Astrocyte of the spinal cord (primary cell): ENCODE measurements around the gene IQGAP1.
A peak's percentile ranks its signal among the peaks of the same experiment; 100 is the strongest.

Experiments
- DNase-seq: peaks from one replicate; pipeline ENCODE4 v3.0.0; 2011; ENCODE audit warnings: low read depth, low spot score
- H3K4me3 ChIP-seq: 2 replicates; pipeline ENCODE4 v1.5.1; 2011; ENCODE audit warnings: low read depth, mild to moderate bottlenecking, low read length, moderate library complexity
- in situ Hi-C: cut with HindIII; loops from 2 replicates; pipeline ENCODE4 v1.10.0; 2017; ENCODE audit warnings: low sequenced_read_pairs
- TF ChIP-seq, protein P1 (sequence below): IDR thresholded peaks from 2 replicates; pipeline ENCODE4 v1.5.1; 2012; ENCODE audit warnings: low read depth, mild to moderate bottlenecking, low read length, inconsistent platforms

IQGAP1 gene

DNA sequence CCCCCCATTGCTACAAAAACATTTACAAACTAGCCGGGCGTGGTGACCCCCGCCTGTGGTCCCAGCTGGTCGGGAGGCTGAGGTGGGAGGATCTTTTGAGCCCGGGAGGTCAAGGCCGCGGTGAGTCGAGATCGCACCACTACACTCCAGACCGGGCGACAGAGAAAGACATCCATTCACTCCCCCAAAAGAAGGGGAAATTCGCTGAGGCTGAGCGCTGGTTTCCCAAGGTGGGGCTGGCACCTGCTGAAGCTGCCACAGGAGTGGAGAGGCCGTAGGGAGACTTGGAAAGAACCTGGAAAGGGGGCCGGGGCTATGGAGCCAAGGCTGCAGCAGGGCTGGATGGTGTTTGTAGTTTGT is 140.9 kb downstream of the IQGAP1 start:
- TF ChIP-seq, protein P1, sequence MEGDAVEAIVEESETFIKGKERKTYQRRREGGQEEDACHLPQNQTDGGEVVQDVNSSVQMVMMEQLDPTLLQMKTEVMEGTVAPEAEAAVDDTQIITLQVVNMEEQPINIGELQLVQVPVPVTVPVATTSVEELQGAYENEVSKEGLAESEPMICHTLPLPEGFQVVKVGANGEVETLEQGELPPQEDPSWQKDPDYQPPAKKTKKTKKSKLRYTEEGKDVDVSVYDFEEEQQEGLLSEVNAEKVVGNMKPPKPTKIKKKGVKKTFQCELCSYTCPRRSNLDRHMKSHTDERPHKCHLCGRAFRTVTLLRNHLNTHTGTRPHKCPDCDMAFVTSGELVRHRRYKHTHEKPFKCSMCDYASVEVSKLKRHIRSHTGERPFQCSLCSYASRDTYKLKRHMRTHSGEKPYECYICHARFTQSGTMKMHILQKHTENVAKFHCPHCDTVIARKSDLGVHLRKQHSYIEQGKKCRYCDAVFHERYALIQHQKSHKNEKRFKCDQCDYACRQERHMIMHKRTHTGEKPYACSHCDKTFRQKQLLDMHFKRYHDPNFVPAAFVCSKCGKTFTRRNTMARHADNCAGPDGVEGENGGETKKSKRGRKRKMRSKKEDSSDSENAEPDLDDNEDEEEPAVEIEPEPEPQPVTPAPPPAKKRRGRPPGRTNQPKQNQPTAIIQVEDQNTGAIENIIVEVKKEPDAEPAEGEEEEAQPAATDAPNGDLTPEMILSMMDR = no peak
- DNase-seq = no peak
- peak overlapping the region; percentile 39 for H3K4me3 ChIP-seq
- in situ Hi-C loops = no loop called here

DNA sequence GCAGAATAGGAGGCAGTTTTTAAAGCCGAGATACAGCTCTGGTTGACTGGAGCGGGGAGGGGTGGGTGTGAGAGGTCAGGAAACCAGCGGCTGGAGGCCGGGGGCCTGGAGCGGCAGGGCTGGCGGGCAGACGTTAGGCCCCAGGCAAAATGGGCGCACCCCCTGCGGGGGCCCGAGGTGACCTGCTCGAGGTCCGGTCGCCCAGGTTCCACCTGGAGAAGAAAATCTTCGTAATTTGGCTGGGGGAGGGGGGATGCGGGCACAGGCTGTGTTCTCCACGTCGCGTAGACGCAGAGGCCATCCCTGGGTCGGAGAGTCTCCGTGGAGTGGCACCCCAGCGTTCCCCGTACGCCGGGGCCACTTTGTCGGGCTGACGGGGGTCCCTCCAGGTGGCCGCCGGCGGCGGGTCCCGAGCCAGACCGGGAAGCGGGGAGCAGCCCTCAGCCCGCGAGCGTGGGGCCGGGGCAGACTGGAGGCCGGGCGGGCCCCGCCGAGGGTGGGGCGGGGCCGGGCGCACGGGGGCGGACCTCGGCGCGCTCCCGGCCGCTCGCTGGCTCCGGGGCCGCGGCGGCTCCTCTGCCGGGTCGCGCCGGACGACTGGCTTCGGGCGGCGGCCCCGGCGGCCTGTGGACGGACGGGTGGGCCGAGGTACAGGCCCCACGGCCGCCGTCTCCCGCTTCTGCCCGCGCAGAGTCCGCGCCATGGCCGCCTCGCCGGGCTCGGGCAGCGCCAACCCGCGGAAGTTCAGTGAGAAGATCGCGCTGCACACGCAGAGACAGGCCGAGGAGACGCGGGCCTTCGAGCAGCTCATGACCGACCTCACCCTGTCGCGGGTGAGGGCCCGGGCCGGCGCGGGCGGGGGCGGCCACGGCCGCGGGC is 141.6 kb downstream of the IQGAP1 start, which contains the start of gene CRTC3:
Gene CRTC3 (plus strand): TSS at position 553 of the 879 bp plus-strand sequence. CDS start 149 bp downstream, at position 702.
- in situ Hi-C loops = no loop called here
- peak within 1 kb of the TSS; percentile 78 for H3K4me3 ChIP-seq
- peak; percentile 28 for DNase-seq
- TF ChIP-seq, protein P1 = peak; percentile 14

DNA sequence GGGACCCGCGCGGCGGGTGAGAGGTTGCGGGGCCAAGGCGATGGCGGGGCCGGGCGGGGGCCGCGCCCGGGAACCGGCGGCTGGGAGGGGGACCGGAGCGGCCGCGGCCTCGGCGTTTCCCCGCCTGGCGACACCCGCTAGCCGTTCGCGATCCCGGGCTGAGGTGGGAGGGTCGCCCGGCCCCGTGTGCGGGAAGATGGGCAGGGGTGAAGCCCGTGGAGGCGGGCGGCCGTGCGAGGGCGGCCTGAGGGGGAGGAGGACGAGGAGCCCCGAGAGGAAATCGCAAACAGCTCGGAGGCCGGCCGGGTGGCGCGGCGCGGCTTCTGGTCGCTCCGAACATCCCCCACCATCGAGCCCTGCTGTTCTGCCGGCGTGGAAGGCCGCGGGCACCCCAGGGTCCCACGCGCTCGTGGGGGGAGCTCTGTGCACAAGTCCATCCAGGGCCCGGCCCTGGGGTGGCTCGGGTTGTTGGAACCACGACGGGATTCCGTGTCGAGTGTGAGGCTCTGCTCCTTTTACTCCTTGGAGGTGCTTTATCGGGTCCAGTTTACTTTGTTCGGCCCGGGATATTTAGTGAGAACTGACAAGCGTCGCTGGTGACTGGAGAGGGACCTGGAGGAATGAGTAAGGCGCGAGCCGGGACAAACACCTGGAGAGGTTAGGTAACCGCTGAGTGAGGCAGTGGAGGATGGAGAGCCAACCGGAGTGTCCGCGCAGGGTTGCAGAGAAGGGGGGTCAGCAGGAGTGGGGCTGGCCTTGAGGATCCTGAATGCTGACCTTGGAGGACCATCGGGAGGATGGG is 142.4 kb downstream of the IQGAP1 start:
- in situ Hi-C loops = no loop called here
- peak overlapping the region; percentile 78 for H3K4me3 ChIP-seq
- TF ChIP-seq, protein P1 = no peak
- peak; percentile 37 for DNase-seq

DNA sequence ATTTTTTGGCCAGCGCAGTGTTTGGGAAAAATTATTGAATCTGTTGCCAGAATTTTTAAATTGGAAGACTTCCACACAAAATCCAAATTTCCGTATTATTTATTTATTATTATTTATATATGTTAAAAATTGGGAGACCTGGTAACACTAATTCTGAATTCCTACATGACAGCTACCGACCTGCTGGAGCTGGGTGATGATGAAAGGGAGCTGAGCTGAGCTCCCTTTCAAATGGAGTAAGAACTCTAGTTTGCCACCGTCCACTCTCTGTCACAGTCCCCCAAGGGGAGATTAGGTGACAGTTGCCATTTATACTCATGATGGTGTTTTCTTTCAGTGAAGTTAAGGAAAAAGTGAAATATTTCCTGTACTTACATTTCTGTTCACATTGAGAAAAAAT is 143.1 kb downstream of the IQGAP1 start:
- TF ChIP-seq, protein P1 = no peak
- no peak for DNase-seq
- in situ Hi-C loops = no loop called here
- peak overlapping the region; percentile 78 for H3K4me3 ChIP-seq

DNA sequence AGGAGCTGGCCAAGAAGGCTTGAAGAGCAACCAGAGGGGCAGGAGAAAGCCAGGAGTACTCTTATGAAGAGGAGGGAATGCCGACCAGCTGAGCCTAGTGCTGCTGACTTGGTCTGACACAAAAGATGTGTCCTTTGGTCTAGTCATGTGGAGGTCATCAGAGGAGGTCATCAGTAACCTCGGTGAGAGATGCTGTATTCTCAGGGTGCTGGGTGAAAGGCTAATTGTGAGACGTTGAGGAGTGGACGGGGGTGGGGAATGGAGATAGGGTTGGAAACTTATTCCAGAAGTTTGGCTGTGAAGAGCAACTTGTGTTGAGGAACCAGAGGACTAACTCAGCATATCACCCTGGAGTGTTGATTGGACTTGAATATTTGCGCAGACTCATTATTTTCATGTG is 147.2 kb downstream of the IQGAP1 start:
- DNase-seq = no peak
- in situ Hi-C loops = no loop called here
- H3K4me3 ChIP-seq = no peak overlapping the region
- TF ChIP-seq, protein P1 = no peak

DNA sequence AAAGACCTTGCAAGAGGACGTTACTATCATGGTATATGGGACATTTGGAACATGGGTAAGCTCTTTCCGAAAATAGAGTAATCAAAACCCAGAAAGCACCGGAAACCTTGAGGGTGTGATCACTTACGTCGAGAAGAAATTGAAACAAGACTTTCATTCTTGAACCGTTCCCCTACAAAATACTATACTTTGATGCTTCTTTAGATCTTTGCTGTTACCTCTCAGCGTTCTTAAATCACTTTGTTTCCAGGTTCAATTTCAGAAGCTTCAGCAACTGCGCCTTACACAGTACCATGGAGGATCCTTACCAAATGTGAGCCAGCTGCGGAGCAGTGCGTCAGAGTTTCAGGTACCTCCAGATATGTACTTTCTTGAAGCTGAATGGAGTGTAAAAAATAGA is 151.7 kb downstream of the IQGAP1 start:
- in situ Hi-C loops = no loop called here
- TF ChIP-seq, protein P1 = no peak
- no peak for DNase-seq
- H3K4me3 ChIP-seq = no peak overlapping the region
